ENCODE results near the gene ITPRID2.
A peak's percentile ranks its signal among the peaks of the same experiment; 100 is the strongest.

The ITPRID2 gene

DNA sequence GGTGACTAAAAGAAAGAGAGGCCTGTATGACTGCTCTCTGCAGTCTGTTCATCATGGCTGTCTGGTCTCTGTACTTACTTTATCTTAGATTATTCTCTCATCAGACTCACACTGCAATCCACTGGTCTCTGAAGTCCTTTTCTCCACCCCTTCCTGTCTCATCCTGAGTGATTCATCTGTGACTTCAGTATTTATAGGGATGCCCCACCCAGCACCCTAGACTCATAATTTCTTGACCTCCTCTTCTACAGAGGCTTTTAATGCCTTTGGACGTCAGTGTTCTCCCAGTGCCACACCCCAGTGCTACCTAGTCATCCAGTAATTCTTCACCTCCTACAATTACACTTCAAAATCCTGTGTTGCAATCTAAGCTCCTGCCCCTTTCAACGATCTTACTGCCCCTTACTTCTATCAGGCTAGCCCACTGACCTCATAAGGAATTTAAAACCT is 14.9 kb upstream of the ITPRID2 start:
- H3K9ac ChIP-seq (ENCODE audit: low read length) = no peak overlapping the region
- no peak overlapping the region for H4K8ac ChIP-seq (ENCODE audit: low read depth, low read length)
- no peak overlapping the region for H3K14ac ChIP-seq (ENCODE audit: low read length)
- no peak overlapping the region for H2AK5ac ChIP-seq (ENCODE audit: low read length)
- no peak overlapping the region for H2AFZ ChIP-seq (ENCODE audit: insufficient read depth, low read length, poor library complexity)
- DNase-seq = peak; percentile 9 to 26
- no peak overlapping the region for H3K4me3 ChIP-seq (ENCODE audit: low read depth, low read length)
- no peaks in the 10 kb centered on the region for H3K79me2 ChIP-seq (ENCODE audit: control insufficient read depth, insufficient read depth, low read length, poor library complexity)
- H3K4ac ChIP-seq (ENCODE audit: low read depth, low read length) = no peak overlapping the region
- H3K9me3 ChIP-seq (ENCODE audit: insufficient read depth, low read depth, low read length) = no peaks in the 10 kb centered on the region
- no peak overlapping the region for H4K91ac ChIP-seq (ENCODE audit: low read depth, low read length)
- no peaks in the 10 kb centered on the region for H3K79me1 ChIP-seq (ENCODE audit: low read length)
- no peak overlapping the region for H3K23ac ChIP-seq (ENCODE audit: low read length)
- no peak overlapping the region for H2BK5ac ChIP-seq (ENCODE audit: low read depth, low read length, poor library complexity)
- H3K36me3 ChIP-seq (ENCODE audit: control insufficient read depth in 1 of 2, insufficient read depth in 2 of 2, low read length in 2 of 2) = no peaks in the 10 kb centered on the region
- no peak overlapping the region for H2BK12ac ChIP-seq (ENCODE audit: low read length)
- no peak overlapping the region for H4K12ac ChIP-seq (ENCODE audit: low read depth, low read length)
- WGBS (ENCODE audit: extremely low coverage, insufficient coverage, insufficient read length) = no CpG with 5 or more reads among the region's 2 CpGs
- peaks cover 0 to 2% of the 10 kb centered on the region in 2 experiments for H3K4me1 ChIP-seq (ENCODE audit: control insufficient read depth in 1 of 2, insufficient read depth in 2 of 2, low read length in 2 of 2)
- no peak overlapping the region for H3K27ac ChIP-seq (ENCODE audit: low read depth, low read length)
- no peaks in the 10 kb centered on the region for H3K27me3 ChIP-seq (ENCODE audit: insufficient read depth, low read length)
- H3K4me2 ChIP-seq (ENCODE audit: low read length) = no peak overlapping the region
- H2BK120ac ChIP-seq (ENCODE audit: insufficient read depth, low read length, poor library complexity) = no peak overlapping the region
- no peak overlapping the region for H3K18ac ChIP-seq (ENCODE audit: low read length)

DNA sequence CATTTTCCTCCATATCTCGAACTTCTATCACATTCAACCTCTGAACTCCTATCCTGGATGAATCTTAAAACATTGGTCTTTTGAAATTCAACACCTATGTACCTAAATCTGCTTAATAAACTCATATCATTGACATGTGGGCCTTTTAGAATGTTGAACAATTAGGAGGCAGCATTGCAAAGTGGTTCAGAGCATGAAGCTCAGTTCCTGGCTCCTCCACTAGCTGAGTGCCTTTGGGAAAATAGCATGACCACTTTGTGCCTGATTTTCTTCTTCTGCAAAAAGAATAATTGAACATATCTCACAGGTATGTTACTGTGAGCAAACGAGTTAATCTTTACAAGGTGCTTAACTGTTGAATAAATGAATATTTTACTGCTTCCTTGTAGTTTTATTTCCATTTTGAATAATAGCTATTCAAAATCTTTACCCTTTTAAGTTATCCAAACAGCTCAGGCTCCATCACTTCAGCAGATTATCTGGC is 14.3 kb upstream of the ITPRID2 start:
- H3K4me1 ChIP-seq (ENCODE audit: control insufficient read depth in 1 of 2, insufficient read depth in 2 of 2, low read length in 2 of 2) = peaks cover 0 to 2% of the 10 kb centered on the region in 2 experiments
- no peaks in the 10 kb centered on the region for H3K9me3 ChIP-seq (ENCODE audit: insufficient read depth, low read depth, low read length)
- no peak overlapping the region for H3K18ac ChIP-seq (ENCODE audit: low read length)
- no peak overlapping the region for H3K4me3 ChIP-seq (ENCODE audit: low read depth, low read length)
- H2BK5ac ChIP-seq (ENCODE audit: low read depth, low read length, poor library complexity) = no peak overlapping the region
- H3K79me2 ChIP-seq (ENCODE audit: control insufficient read depth, insufficient read depth, low read length, poor library complexity) = no peaks in the 10 kb centered on the region
- H3K27ac ChIP-seq (ENCODE audit: low read depth, low read length) = no peak overlapping the region
- H4K8ac ChIP-seq (ENCODE audit: low read depth, low read length) = no peak overlapping the region
- H3K27me3 ChIP-seq (ENCODE audit: insufficient read depth, low read length) = no peaks in the 10 kb centered on the region
- no peaks in the 10 kb centered on the region for H3K79me1 ChIP-seq (ENCODE audit: low read length)
- no peak overlapping the region for H2BK120ac ChIP-seq (ENCODE audit: insufficient read depth, low read length, poor library complexity)
- no peak overlapping the region for H3K23ac ChIP-seq (ENCODE audit: low read length)
- no peak overlapping the region for H3K4ac ChIP-seq (ENCODE audit: low read depth, low read length)
- DNase-seq = peak in 1 of 2 donors; percentile 38
- no peak overlapping the region for H3K4me2 ChIP-seq (ENCODE audit: low read length)
- no peak overlapping the region for H2AK5ac ChIP-seq (ENCODE audit: low read length)
- no peak overlapping the region for H4K12ac ChIP-seq (ENCODE audit: low read depth, low read length)
- no peak overlapping the region for H2AFZ ChIP-seq (ENCODE audit: insufficient read depth, low read length, poor library complexity)
- 100% methylated on average over 1 of the region's 2 CpGs for WGBS (ENCODE audit: extremely low coverage, insufficient coverage, insufficient read length)
- H3K9ac ChIP-seq (ENCODE audit: low read length) = no peak overlapping the region
- H3K36me3 ChIP-seq (ENCODE audit: control insufficient read depth in 1 of 2, insufficient read depth in 2 of 2, low read length in 2 of 2) = no peaks in the 10 kb centered on the region
- no peak overlapping the region for H4K91ac ChIP-seq (ENCODE audit: low read depth, low read length)
- H2BK12ac ChIP-seq (ENCODE audit: low read length) = no peak overlapping the region
- no peak overlapping the region for H3K14ac ChIP-seq (ENCODE audit: low read length)

DNA sequence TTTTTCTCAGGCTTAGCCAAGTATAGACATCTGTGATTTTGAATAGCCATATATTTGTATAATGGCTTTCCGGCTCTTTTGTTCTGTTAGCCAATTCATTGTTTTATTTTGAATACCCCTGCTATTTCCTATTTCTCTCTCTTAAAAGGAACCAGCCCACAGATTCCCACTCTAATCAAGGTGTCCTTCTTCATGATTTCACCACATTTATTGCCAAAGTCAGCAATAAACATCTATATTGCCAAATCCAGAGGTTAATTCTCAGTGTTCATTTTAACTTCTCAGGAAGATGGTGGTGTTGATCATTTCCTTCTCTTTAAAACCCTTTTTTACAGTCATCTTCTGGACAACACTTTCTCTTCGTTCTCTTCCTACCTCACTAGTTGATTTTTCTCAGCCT is 13.1 kb upstream of the ITPRID2 start:
- H3K23ac ChIP-seq (ENCODE audit: low read length) = no peak overlapping the region
- peaks cover 0 to 2% of the 10 kb centered on the region in 2 experiments for H3K4me1 ChIP-seq (ENCODE audit: control insufficient read depth in 1 of 2, insufficient read depth in 2 of 2, low read length in 2 of 2)
- H4K12ac ChIP-seq (ENCODE audit: low read depth, low read length) = no peak overlapping the region
- no peak overlapping the region for H4K8ac ChIP-seq (ENCODE audit: low read depth, low read length)
- no peak overlapping the region for H3K14ac ChIP-seq (ENCODE audit: low read length)
- H2AK5ac ChIP-seq (ENCODE audit: low read length) = no peak overlapping the region
- no peak overlapping the region for H2BK120ac ChIP-seq (ENCODE audit: insufficient read depth, low read length, poor library complexity)
- H3K4ac ChIP-seq (ENCODE audit: low read depth, low read length) = no peak overlapping the region
- no peak overlapping the region for H2AFZ ChIP-seq (ENCODE audit: insufficient read depth, low read length, poor library complexity)
- H3K4me2 ChIP-seq (ENCODE audit: low read length) = no peak overlapping the region
- no peak overlapping the region for H3K4me3 ChIP-seq (ENCODE audit: low read depth, low read length)
- H2BK12ac ChIP-seq (ENCODE audit: low read length) = no peak overlapping the region
- no peaks in the 10 kb centered on the region for H3K79me1 ChIP-seq (ENCODE audit: low read length)
- no peak for DNase-seq
- H3K36me3 ChIP-seq (ENCODE audit: control insufficient read depth in 1 of 2, insufficient read depth in 2 of 2, low read length in 2 of 2) = no peaks in the 10 kb centered on the region
- H3K79me2 ChIP-seq (ENCODE audit: control insufficient read depth, insufficient read depth, low read length, poor library complexity) = no peaks in the 10 kb centered on the region
- no CpG with 5 or more reads among the region's 2 CpGs for WGBS (ENCODE audit: extremely low coverage, insufficient coverage, insufficient read length)
- no peak overlapping the region for H4K91ac ChIP-seq (ENCODE audit: low read depth, low read length)
- H3K27me3 ChIP-seq (ENCODE audit: insufficient read depth, low read length) = no peaks in the 10 kb centered on the region
- no peak overlapping the region for H3K9ac ChIP-seq (ENCODE audit: low read length)
- H3K27ac ChIP-seq (ENCODE audit: low read depth, low read length) = no peak overlapping the region
- no peak overlapping the region for H3K18ac ChIP-seq (ENCODE audit: low read length)
- H3K9me3 ChIP-seq (ENCODE audit: insufficient read depth, low read depth, low read length) = no peaks in the 10 kb centered on the region
- H2BK5ac ChIP-seq (ENCODE audit: low read depth, low read length, poor library complexity) = no peak overlapping the region

DNA sequence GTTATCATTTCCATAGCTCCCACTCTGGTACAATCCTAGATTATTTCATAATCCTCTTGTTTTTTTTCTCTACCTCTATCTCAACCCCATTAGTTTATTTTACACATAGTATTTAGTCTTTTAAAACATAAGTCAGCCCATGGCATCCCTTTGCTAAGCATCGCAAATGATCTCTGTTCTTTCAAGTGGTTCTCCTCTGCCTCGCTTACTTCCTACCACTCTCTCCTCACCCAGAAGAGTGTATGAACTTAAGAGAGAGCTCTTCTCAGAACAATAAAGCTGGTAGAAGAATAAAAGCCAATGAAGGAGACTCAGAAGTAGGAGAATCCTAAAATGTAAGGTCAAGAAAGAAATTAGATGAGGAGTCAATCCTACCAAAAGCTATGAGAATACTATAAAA is 12.2 kb upstream of the ITPRID2 start:
- DNase-seq = no peak
- Histone ChIP-seq H4K91ac (ENCODE audit: low read depth, low read length) (no peak overlapping the region), H3K27ac (ENCODE audit: low read depth, low read length) (no peak overlapping the region)

More for the DNA sequence above, 12.2 kb upstream of the ITPRID2 start:
- H3K4me2 ChIP-seq (ENCODE audit: low read length) = no peak overlapping the region
- H2AK5ac ChIP-seq (ENCODE audit: low read length) = no peak overlapping the region
- H3K4me3 ChIP-seq (ENCODE audit: low read depth, low read length) = no peak overlapping the region
- no peaks in the 10 kb centered on the region for H3K36me3 ChIP-seq (ENCODE audit: control insufficient read depth in 1 of 2, insufficient read depth in 2 of 2, low read length in 2 of 2)
- no peak overlapping the region for H2AFZ ChIP-seq (ENCODE audit: insufficient read depth, low read length, poor library complexity)
- no peaks in the 10 kb centered on the region for H3K79me2 ChIP-seq (ENCODE audit: control insufficient read depth, insufficient read depth, low read length, poor library complexity)
- WGBS (ENCODE audit: extremely low coverage, insufficient coverage, insufficient read length) = no CpG with 5 or more reads among the region's 2 CpGs
- no peak overlapping the region for H4K12ac ChIP-seq (ENCODE audit: low read depth, low read length)
- no peaks in the 10 kb centered on the region for H3K79me1 ChIP-seq (ENCODE audit: low read length)
- no peak overlapping the region for H2BK12ac ChIP-seq (ENCODE audit: low read length)
- no peaks in the 10 kb centered on the region for H3K9me3 ChIP-seq (ENCODE audit: insufficient read depth, low read depth, low read length)
- no peak overlapping the region for H2BK5ac ChIP-seq (ENCODE audit: low read depth, low read length, poor library complexity)
- H3K18ac ChIP-seq (ENCODE audit: low read length) = no peak overlapping the region
- no peak overlapping the region for H3K9ac ChIP-seq (ENCODE audit: low read length)
- H3K27me3 ChIP-seq (ENCODE audit: insufficient read depth, low read length) = no peaks in the 10 kb centered on the region
- no peak overlapping the region for H2BK120ac ChIP-seq (ENCODE audit: insufficient read depth, low read length, poor library complexity)
- no peak overlapping the region for H3K14ac ChIP-seq (ENCODE audit: low read length)
- H3K4me1 ChIP-seq (ENCODE audit: control insufficient read depth in 1 of 2, insufficient read depth in 2 of 2, low read length in 2 of 2) = peaks cover 0 to 2% of the 10 kb centered on the region in 2 experiments
- no peak overlapping the region for H3K4ac ChIP-seq (ENCODE audit: low read depth, low read length)
- no peak overlapping the region for H3K23ac ChIP-seq (ENCODE audit: low read length)
- no peak overlapping the region for H4K8ac ChIP-seq (ENCODE audit: low read depth, low read length)
